MM.1S (cell line): ENCODE results near the gene ZFR2.

Source experiments
- DNase-seq: peaks from one replicate; pipeline ENCODE4 v3.0.0-alpha.2; 2015
- H2AFZ ChIP-seq: fragments of 300-600 bp; sonication (generic); 2 replicates; pipeline ENCODE4 v1.6.0; 2016; ENCODE audit warnings: antibody characterized with exemption, low read length
- H3F3A ChIP-seq: fragments of 300-600 bp; sonication (generic); 2 replicates; pipeline ENCODE4 v1.6.1; 2016; ENCODE audit warnings: mild to moderate bottlenecking, antibody characterized with exemption, low read length, moderate library complexity, mixed read lengths; ENCODE audit not compliant: insufficient read depth
- H3K27ac ChIP-seq: fragments of 300-600 bp; sonication (generic); 2 replicates; pipeline ENCODE4 v1.5.1; 2016; ENCODE audit warnings: mild to moderate bottlenecking, low read length
- H3K27me3 ChIP-seq: fragments of 300-600 bp; sonication (generic); replicated peaks from 2 replicates; pipeline ENCODE4 v1.6.0; 2016; ENCODE audit warnings: low read length; ENCODE audit not compliant: insufficient read depth
- H3K36me3 ChIP-seq: fragments of 300-600 bp; sonication (generic); replicated peaks from 2 replicates; pipeline ENCODE4 v1.6.1; 2016; ENCODE audit warnings: mild to moderate bottlenecking, low read length, mixed read lengths; ENCODE audit not compliant: insufficient read depth
- H3K4me1 ChIP-seq: fragments of 300-600 bp; sonication (generic); 2 replicates; pipeline ENCODE4 v1.6.1; 2016; ENCODE audit warnings: low read length, mixed read lengths
- H3K4me2 ChIP-seq: fragments of 300-600 bp; sonication (generic); 2 replicates; pipeline ENCODE4 v1.6.0; 2016; ENCODE audit warnings: low read depth, low read length
- H3K4me3 ChIP-seq: fragments of 300-600 bp; sonication (generic); 2 replicates; pipeline ENCODE4 v1.5.1; 2016; ENCODE audit warnings: low read length, mixed read lengths
- H3K79me2 ChIP-seq: fragments of 300-600 bp; sonication (generic); 2 replicates; pipeline ENCODE4 v1.6.1; 2016; ENCODE audit warnings: mixed run types, low read length, mixed read lengths
- H3K9ac ChIP-seq: fragments of 300-600 bp; sonication (generic); 2 replicates; pipeline ENCODE4 v1.6.1; 2016; ENCODE audit warnings: low read length, mixed read lengths
- H3K9me2 ChIP-seq: fragments of 300-600 bp; sonication (generic); replicated peaks from 2 replicates; pipeline ENCODE4 v1.6.1; 2016; ENCODE audit warnings: mild to moderate bottlenecking, low read length, mixed read lengths; ENCODE audit not compliant: insufficient read depth
- H3K9me3 ChIP-seq: fragments of 300-600 bp; sonication (generic); replicated peaks from 2 replicates; pipeline ENCODE4 v1.6.1; 2016; ENCODE audit warnings: mild to moderate bottlenecking, low read length, mixed read lengths; ENCODE audit not compliant: insufficient read depth
- H4K20me1 ChIP-seq: fragments of 300-600 bp; sonication (generic); 2 replicates; pipeline ENCODE4 v1.6.1; 2016; ENCODE audit warnings: mild to moderate bottlenecking, low read length, moderate library complexity, mixed read lengths; ENCODE audit not compliant: insufficient read depth
- CTCF ChIP-seq: fragments of 300-600 bp; sonication (generic); IDR thresholded peaks from 2 replicates; pipeline ENCODE4 v1.5.1; 2016; ENCODE audit warnings: antibody characterized with exemption, low read length, mixed read lengths
- EZH2 ChIP-seq: fragments of 300-600 bp; sonication (generic); optimal IDR thresholded peaks from 2 replicates; pipeline ENCODE3; 2017; ENCODE audit warnings: low read depth, mild to moderate bottlenecking, antibody characterized with exemption, low read length, mixed read lengths
- EZH2phosphoT487 ChIP-seq: fragments of 300-600 bp; sonication (generic); IDR thresholded peaks from 2 replicates; pipeline ENCODE4 v1.6.1; 2018; ENCODE audit warnings: antibody characterized with exemption, low read length

The ZFR2 gene

GRCh38 chr19:3778899-3779723, 89.7 kb downstream of the ZFR2 start:
- Histone ChIP-seq H3K4me3 (no peak overlapping the region), H3K79me2 (no peaks in the 10 kb centered on the region), H3F3A (no peaks in the 10 kb centered on the region), H4K20me1 (no peaks in the 10 kb centered on the region), H3K9ac (no peak overlapping the region), H2AFZ (no peak overlapping the region), H3K4me1 (no peaks in the 10 kb centered on the region), H3K9me3 (no peaks in the 10 kb centered on the region), H3K27ac (no peak overlapping the region), H3K27me3 (peaks cover 49% of the 10 kb centered on the region), H3K4me2 (no peak overlapping the region), H3K36me3 (no peaks in the 10 kb centered on the region), H3K9me2 (no peaks in the 10 kb centered on the region)
- TF ChIP-seq EZH2phosphoT487 (no peak), CTCF (no peak), EZH2 (no peak)
- DNase-seq = no peak

- Histone ChIP-seq H3K4me2 (no peak overlapping the region), H3F3A (no peaks in the 10 kb centered on the region), H3K27ac (no peak overlapping the region), H3K36me3 (no peaks in the 10 kb centered on the region), H3K9me3 (no peaks in the 10 kb centered on the region), H3K4me1 (no peaks in the 10 kb centered on the region), H3K9me2 (no peaks in the 10 kb centered on the region), H3K79me2 (no peaks in the 10 kb centered on the region), H3K9ac (no peak overlapping the region), H3K27me3 (peaks cover 51% of the 10 kb centered on the region), H3K4me3 (no peak overlapping the region), H4K20me1 (no peaks in the 10 kb centered on the region), H2AFZ (no peak overlapping the region)
- no peak for TF ChIP-seq EZH2
- TF ChIP-seq EZH2phosphoT487 = no peak
- TF ChIP-seq CTCF = no peak
- DNase-seq = no peak
These were observed 90.6 kb downstream of the ZFR2 start for GRCh38 chr19:3778104-3778867.

- H3K9me2 ChIP-seq = no peaks in the 10 kb centered on the region
- no peaks in the 10 kb centered on the region for H3K79me2 ChIP-seq
- no peak overlapping the region for H3K4me2 ChIP-seq
- no peak overlapping the region for H3K27ac ChIP-seq
- DNase-seq = no peak
- H3K9me3 ChIP-seq = no peaks in the 10 kb centered on the region
- H3K4me3 ChIP-seq = no peak overlapping the region
- H3K27me3 ChIP-seq = peaks cover 50% of the 10 kb centered on the region
- TF ChIP-seq CTCF (no peak), EZH2phosphoT487 (no peak), EZH2 (no peak)
- H3F3A ChIP-seq = no peaks in the 10 kb centered on the region
- no peak overlapping the region for H2AFZ ChIP-seq
- H3K4me1 ChIP-seq = no peaks in the 10 kb centered on the region
- H3K36me3 ChIP-seq = no peaks in the 10 kb centered on the region
- no peaks in the 10 kb centered on the region for H4K20me1 ChIP-seq
- no peak overlapping the region for H3K9ac ChIP-seq
These were observed 92.3 kb downstream of the ZFR2 start for GRCh38 chr19:3776479-3777040.
